KOPT-K1 (cell line): ENCODE results near the gene DCP1A.
A peak's percentile ranks its signal among the peaks of the same experiment; 100 is the strongest.

Source experiments
- H3K27ac ChIP-seq: fragments of 200-600 bp; sonication (generic); 2 replicates; pipeline ENCODE4 v1.5.1; 2016; ENCODE audit warnings: antibody characterized with exemption, mild to moderate bottlenecking, low read depth, low read length; ENCODE audit not compliant: poor library complexity, severe bottlenecking
- H3K36me3 ChIP-seq: fragments of 200-600 bp; sonication (generic); 2 replicates; pipeline ENCODE4 v1.5.1; 2017; ENCODE audit warnings: antibody characterized with exemption, mild to moderate bottlenecking, low read length, moderate library complexity; ENCODE audit not compliant: insufficient read depth
- H3K9me3 ChIP-seq: fragments of 200-600 bp; sonication (generic); 2 replicates; pipeline ENCODE4 v1.5.1; 2017; ENCODE audit warnings: antibody characterized with exemption, low read length, mild to moderate bottlenecking; ENCODE audit not compliant: insufficient read depth, poor library complexity, severe bottlenecking

DCP1A gene

GRCh38 chr3:53236112-53236841 lies 111.1 kb downstream of the DCP1A start:
- Histone ChIP-seq H3K27ac (peak overlapping the region; percentile 29), H3K36me3 (peaks cover 100% of the 10 kb centered on the region), H3K9me3 (no peaks in the 10 kb centered on the region)

- Histone ChIP-seq H3K36me3 (peaks cover 100% of the 10 kb centered on the region), H3K27ac (no peak overlapping the region), H3K9me3 (no peaks in the 10 kb centered on the region)
Measured at GRCh38 chr3:53235545-53235944, 111.8 kb downstream of the DCP1A start.

GRCh38 chr3:53234841-53235232 lies 112.5 kb downstream of the DCP1A start:
- Histone ChIP-seq H3K9me3 (no peaks in the 10 kb centered on the region), H3K36me3 (peaks cover 100% of the 10 kb centered on the region), H3K27ac (no peak overlapping the region)

GRCh38 chr3:53234130-53234840 lies 113.1 kb downstream of the DCP1A start:
- H3K36me3 ChIP-seq: peaks cover 100% of the 10 kb centered on the region
- no peaks in the 10 kb centered on the region for H3K9me3 ChIP-seq
- H3K27ac ChIP-seq: no peak overlapping the region
